ENCODE data around the gene GLUD2.
A peak's percentile ranks its signal among the peaks of the same experiment; 100 is the strongest.
"Not testable (repeated sequence)": the region's sequence is repeated elsewhere in the genome, so short reads cannot be mapped to it uniquely, and the experiment has no call there.

Gene GLUD2

GRCh38 chrX:121047441-121048419, at the start of gene GLUD2:
Gene GLUD2, plus strand, starts transcription at chrX:121047610. Its CDS starts 75 bp downstream, at chrX:121047685.
- DNase-seq, result peak; percentile 0

GRCh38 chrX:120999413-120999812, 48.0 kb upstream of the GLUD2 start:
- DNase-seq, result no peak

GRCh38 chrX:121000589-121000988, 46.8 kb upstream of the GLUD2 start:
- DNase-seq, result no peak

GRCh38 chrX:121008920-121009319, 38.5 kb upstream of the GLUD2 start:
- no peak for DNase-seq

GRCh38 chrX:121009764-121010163, 37.6 kb upstream of the GLUD2 start:
- DNase-seq, result no peak

- DNase-seq, result no peak
Observed at GRCh38 chrX:121010218-121010617, 37.2 kb upstream of the GLUD2 start.

GRCh38 chrX:121011254-121011653, 36.2 kb upstream of the GLUD2 start:
- no peak for DNase-seq

- no peak for DNase-seq
Observed at GRCh38 chrX:121013897-121014455, 33.4 kb upstream of the GLUD2 start.

GRCh38 chrX:121014826-121015225, 32.6 kb upstream of the GLUD2 start:
- DNase-seq, result no peak

- DNase-seq, result no peak
Observed at GRCh38 chrX:121028419-121028818, 19.0 kb upstream of the GLUD2 start.

- no peak for DNase-seq
Observed at GRCh38 chrX:121030083-121030482, 17.3 kb upstream of the GLUD2 start.

- DNase-seq, result no peak
Observed at GRCh38 chrX:121032531-121032930, 14.9 kb upstream of the GLUD2 start.

- no peak for DNase-seq
Observed at GRCh38 chrX:121036137-121036536, 11.3 kb upstream of the GLUD2 start.

GRCh38 chrX:121036951-121037350, 10.5 kb upstream of the GLUD2 start:
- DNase-seq, result no peak

- no peak for DNase-seq
Observed at GRCh38 chrX:121050781-121051180, 3.4 kb downstream of the GLUD2 start.

GRCh38 chrX:121052122-121052521, 4.7 kb downstream of the GLUD2 start:
- no peak for DNase-seq

GRCh38 chrX:121062289-121062688, 14.9 kb downstream of the GLUD2 start:
- no peak for DNase-seq

- DNase-seq, result no peak
Observed at GRCh38 chrX:121064579-121064978, 17.2 kb downstream of the GLUD2 start.

- not testable (repeated sequence) for DNase-seq
Observed at GRCh38 chrX:121084247-121084646, 36.8 kb downstream of the GLUD2 start.

GRCh38 chrX:121084903-121085611, 37.6 kb downstream of the GLUD2 start:
- DNase-seq, result no peak

GRCh38 chrX:121085612-121086010, 38.2 kb downstream of the GLUD2 start:
- no peak for DNase-seq

GRCh38 chrX:121093011-121093410, 45.6 kb downstream of the GLUD2 start:
- no peak for DNase-seq
